Islet precursor cell (in vitro differentiated cells): ENCODE results near the gene MED9.
"Not testable (repeated sequence)": the region's sequence is repeated elsewhere in the genome, so short reads cannot be mapped to it uniquely, and the experiment has no call there.

ENCODE experiments used
- DNase-seq: peaks from one replicate; pipeline ENCODE4 v3.0.0-alpha.2; 2018

MED9 gene

DNA sequence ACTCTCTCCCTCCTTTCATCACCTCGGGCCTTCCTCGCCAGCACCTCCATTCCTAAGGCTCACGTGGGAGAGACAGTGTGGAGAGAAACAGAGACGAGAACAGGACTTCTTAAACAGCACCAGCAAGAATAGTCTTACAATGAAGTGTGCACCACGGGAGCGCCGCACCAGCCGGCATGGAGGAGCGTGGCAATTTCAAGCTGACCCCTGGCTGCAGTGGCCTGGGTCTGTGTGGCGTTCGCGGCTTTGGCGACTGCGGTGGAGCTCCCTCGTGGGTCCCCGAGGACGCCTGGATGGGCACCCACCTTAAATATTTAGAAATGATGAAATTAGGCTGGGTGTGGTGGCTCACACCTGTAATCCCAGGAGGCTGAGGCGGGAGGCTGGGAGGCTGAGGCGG lies 20.5 kb upstream of the MED9 start:
- no peak for DNase-seq

DNA sequence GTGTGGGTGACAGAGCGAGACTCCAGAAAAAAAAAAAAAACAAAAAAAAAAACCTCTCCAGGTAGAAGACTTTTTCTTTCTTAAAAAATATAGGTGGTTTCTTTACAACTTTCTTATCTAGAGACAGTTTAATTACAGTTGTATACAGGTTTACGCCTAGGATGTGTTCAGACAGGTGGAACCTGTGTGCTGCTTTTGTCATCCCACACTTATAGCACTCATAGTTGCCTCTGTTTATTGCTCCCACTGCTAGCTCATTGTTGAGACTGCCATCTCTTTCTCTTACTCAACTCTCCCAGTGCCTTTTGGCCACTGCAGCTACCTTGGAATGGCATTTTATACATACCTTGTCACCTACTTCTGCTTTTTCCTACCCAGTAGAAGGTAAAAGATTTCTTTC lies 19.1 kb upstream of the MED9 start:
- DNase-seq, result no peak

DNA sequence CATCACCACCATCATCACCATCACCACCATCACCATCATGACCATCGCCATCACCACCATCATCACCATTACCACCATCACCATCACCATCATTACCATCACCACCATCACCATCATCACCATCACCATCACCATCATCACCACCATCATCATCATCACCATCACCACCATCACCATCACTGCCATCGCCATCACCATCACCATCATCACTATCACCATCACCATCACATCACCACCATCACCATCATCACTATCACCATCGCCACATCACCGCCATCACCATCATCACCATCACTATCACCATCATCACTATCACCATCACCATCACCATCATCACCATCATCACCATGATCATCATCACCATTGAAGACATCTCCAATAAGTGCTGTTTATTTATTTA lies 16.8 kb upstream of the MED9 start:
- no peak for DNase-seq

DNA sequence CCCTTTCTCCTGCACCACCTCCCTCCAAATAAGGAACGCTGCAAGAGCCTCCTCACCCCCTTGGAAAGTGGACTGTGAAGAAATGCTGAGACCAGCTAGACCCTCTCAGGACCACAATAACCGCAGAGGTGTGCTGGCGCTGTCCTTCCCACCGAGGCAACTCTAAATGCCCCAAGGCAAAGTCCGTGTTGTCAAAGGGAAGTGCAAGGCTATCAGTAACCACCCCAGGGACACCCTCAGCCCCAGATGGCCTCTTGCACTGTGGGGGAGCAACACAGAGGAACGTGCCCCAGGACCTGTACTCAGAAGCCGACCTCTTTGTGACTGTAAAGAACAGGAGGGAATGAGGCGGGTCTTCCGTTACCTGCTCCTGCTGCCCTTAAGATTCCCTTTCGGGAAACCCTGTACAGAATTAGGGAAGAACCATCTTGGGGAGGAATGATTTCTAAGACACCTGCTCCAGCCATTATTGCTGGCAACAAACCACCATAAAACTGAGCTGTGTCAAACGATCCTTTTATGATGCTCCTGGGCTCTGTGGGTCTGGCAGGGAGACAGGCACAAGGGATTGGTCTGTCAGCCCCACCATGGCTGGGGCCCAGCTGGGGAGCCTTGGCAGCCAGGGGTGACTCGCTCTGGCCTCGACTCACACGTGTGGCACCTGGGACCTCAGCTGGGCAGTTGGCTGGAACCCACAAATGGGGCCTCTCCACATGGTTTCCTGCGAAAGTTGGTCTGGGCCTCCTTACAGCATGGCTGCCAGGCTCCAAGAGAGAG lies 14.6 kb upstream of the MED9 start:
- DNase-seq, result no peak

DNA sequence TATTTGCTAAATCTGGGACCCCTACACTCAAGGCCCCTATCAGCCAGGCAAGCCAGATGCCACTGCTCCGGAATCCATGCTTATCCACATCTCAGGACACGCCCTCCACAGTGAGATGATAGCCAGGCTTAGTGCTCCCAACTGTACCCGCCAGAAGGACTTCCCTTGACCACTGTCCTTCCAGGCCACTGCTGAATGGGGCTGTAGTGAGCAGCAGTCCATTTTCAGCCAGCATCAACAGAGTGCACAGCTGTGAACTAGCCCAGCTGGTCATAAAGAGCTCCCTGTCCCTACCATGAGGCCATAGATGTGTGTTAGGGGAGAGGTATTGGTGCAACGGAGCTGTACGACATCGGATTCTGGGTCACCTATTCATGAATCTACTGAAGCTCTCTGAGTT lies 13.0 kb upstream of the MED9 start:
- DNase-seq, result no peak

DNA sequence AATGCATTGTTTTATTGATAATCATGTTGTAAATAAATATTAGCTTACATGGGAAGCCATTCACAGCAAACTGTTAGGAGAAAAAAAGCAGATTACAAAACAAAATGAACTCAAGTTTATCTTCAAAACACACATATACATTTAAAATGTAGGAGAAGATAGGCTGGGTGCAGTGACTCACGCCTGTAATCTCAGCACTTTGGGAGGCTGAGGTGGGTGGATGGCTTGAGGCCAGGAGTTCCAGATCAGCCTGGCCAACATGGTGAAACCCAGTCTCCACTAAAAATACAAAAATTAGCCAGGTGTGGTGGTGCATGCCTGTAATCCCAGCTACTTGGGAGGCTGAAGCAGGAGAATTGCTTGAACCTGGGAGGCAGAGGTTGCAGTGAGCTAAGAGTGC lies 10.9 kb upstream of the MED9 start:
- not testable (repeated sequence) for DNase-seq

DNA sequence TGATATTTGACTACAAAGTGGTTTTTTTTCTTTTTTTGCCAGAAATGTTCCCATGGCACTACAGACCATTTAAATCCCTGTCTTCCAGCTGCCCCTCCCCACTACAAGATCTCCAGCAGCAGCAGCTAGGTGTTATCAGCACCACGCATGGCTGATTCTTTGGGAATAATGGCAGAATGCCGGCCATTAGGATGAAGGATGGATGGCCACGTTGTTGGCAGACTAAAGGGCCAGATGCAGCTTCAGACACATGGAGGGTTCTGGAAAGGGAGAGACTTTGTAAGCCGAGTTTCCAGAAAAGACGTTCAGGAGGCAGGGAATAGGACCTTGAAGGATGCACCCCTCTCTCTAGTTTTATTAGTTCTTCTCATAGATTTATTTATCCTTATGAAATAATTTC lies 10.3 kb upstream of the MED9 start:
- DNase-seq, result no peak

DNA sequence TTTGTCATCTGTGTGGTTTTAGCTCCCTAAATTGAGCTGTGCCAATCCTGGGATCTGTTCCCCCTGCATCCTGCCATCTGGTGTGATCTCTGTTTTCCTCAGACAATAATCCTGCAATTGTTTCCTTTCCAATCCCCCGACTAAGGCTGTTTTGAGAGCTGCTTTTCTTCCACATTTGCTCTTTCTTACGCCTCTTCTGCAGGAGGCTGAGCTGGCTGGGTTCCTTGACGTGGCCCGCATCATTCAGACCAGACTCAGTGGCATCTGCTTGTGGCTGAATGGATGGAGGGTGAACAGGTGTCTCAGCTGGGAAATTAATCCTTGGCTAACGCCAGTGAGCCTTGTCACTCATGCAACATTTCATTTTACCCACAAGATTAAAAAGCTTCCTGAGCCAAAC lies 9.8 kb upstream of the MED9 start:
- no peak for DNase-seq

DNA sequence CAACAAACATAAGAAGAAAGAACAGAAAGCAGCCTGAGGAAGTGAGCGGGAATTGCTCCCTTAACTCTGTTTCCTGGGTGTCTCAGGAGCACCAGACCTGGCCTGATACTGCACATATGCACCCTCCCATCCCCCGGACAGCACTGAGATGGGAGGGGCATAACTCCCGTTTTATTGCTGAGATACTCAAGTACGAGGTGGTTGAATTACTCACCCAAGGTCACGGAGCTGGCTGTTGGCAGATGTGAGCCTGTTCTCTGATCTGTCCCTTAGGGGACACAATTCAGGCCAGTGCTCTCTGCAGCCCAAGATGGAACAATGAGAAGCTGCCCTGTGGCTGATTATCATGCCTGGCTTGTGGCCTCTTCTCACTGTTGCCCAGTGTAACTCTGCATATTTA lies 9.1 kb upstream of the MED9 start:
- no peak for DNase-seq

DNA sequence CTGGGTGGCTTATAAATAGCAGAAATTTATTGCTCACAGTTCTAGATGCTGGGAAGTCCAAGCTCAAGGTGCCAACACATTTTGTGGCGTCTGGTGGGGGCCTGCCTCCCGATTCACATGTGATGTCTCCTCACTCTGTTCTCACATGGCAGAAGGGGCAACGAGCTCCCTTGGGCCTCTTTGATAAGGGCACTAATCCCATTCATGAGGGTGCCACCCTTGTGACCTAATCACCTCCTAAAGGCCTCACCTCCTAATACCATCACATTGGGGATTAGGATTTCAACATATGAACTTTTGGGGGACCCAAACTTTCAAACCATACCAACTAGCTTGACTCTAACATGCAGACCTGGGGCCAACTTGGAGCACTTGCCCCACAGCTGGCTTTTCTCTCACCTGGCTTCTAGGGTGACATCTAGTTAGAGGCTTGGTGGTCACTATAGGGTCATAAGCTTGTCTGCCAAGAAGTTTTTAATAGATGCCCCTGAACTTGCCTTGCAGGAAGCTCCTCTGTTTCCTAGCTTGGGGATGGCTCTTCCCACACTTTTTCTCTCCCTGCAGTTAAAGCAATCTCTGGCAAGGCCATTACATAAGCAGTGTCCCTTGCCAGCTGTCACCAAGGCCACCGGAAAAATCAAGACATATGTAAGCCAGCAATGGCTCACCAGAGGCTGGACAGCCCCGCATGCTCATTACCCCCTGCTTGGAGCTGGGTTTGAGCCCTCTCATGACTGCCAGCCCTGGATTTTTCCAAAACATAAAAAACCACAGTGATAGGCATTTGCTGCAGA lies 8.4 kb upstream of the MED9 start:
- no peak for DNase-seq

DNA sequence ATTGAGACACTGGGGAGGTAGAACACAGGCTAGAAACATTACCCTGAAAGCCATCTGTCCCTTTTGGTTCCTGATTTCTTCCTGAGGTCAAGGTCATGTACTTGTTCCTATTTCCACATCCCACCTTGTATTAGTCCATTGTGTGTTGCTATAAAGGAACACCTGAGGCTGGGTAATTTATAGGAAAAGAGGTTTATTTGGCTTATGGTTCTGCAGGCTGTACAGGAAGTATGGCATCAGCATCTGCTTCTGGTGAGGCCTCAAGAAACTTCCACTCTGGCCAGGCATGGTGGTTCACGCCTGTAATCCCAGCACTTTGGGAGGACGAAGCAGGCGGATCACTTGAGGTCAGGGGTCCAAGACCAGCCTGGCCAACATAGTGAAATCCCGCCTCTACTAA lies 7.4 kb upstream of the MED9 start:
- DNase-seq, result no peak

DNA sequence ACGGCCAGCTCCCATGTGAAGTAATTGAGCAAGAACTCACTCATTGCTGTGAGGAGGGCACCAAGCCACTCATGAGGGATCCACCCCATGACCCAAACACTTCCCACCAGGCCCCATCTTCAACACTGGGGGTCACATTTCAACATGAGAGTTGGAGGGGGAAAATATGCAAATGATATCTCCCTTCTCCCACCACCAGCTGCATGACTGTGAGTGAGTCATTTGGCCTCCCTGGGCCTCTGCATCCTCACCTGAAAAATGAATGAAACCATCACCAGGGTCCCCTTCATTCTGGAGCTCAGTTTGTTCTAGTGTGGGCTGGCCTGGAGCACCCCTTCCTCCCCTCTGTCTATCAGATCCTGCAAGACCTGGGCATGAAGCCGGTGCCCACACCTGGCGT lies 6.8 kb upstream of the MED9 start:
- no peak for DNase-seq

DNA sequence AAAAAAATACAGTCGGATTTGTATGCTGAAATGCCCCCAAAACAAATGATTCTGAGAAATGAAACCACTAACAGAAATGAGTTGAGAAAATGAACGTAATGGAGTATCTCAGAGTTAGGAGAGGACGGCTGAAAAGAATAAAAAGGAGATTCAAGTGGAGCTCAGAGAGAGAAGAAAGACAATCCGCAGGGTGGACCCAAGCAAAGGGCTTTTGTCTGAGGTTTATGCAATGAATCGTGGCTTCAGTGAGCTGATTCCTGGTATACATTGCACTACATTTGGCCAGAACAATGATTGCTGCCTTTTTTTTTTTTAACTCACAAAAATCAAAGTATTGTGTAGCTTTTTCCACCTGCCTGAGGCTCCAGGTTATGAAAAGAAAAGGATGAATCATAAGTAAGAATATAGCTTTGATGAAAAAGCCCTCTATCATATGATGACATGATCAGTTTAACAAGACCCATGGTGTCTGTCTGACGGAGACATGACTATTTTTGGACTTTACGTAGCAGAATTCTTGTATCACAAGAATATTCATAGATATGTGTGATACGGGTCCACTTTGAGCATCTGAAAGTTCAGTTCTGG lies 4.4 kb upstream of the MED9 start:
- no peak for DNase-seq

DNA sequence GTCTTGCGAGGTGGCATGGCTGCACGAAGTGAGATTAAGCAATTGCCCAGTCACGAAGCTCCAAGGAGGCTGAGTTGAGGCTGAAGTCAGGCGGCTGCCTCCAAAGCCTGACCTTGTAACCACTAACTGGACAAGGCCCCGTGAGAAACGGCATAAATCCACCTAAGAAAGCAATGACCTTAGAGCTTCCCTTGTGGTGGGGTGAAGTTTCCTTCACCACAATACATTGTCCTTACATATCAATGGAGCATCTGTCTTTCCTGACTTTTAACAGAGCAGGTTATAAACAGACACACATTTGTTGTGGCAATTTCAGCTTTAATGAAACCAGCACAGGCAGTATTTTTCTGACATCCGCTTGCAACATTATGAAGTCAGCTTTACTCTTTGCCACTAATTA lies 2.5 kb upstream of the MED9 start:
- DNase-seq, result no peak

DNA sequence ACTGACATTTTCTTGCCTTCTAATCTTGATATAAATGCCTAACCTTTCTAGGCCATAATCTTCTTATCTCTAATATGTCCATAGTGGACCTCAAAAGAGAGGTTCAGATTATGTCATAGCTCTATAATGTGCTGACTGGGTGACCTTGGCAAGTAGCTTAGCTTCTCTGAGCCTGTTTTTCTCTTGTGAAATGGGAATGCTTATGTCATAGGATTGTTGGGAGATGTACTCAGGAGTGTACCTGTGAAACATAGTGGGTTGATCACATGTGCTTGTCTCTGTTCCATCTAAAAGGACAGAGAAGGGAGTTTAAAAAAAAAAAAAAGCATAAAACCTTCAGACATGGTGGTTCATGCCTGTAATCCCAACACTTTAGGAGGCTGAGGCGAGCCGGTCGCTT lies 2.4 kb downstream of the MED9 start:
- DNase-seq, result no peak

DNA sequence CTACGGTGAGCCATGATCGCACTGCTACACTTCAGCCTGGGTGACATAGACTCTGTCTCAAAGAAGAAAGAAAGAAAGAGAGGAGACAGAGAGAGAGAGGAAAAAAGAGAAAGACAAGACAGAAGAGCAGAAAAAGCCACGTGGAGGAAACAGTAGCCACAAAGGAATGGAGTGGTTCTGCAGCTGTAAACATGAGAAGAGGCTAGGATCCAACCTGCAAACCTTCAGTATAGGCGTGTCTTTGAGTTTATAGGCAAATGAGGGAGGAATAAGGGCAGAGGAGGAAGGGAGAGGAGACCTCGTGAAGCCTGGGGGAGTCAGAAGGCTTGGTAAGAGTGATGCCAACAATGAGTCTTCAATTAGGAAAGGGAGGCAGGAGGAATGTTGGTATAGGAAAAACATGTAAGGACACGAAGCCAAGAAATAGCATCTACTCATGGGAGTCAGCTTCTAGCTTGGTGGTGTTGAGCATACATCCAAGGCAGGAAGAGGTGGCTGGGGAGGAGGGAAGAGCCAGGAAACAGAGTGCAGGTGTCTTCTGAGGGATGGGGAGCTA lies 3.9 kb downstream of the MED9 start:
- DNase-seq, result no peak

DNA sequence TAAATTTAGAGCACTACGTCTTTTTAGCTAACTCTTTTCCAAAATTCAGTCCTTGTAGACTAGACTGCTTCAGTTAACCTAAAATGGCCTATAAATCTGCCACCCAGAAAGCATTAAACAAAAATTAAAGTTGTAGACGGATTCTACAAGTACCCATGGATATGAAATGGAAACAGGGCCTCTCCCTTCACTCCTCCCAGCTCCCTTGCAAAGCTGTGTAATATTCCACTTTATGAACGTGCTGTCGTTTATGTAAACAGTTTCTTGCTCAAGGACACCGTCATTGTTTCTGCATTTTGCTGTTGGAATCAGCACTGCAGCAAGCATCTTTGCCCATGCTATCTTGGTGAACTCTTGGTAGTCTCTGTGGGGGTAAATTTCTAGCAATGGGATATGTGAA lies 5.1 kb downstream of the MED9 start:
- no peak for DNase-seq

DNA sequence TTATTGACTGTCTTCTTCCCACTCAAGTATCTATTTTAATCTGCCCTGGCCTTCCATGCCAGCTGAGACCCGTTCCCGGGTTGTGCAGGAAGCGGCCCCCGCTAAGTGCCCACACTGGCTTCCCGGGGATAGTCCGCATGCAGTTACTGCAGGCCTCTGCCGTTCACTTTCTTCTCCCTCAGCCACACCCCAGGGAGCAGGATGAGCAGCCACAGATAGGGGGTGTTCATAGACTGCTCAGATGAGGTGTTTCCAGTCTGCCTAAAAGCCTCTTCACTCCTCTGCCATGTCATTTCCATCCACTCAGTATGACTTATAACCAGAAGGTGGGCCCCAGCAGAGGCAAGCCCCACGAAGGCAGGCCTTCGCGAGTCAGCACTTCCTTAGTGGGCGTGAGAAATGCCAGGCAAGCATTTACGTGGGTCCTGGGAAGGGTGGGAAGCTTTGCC lies 7.7 kb downstream of the MED9 start:
- peak; percentile 50 for DNase-seq

DNA sequence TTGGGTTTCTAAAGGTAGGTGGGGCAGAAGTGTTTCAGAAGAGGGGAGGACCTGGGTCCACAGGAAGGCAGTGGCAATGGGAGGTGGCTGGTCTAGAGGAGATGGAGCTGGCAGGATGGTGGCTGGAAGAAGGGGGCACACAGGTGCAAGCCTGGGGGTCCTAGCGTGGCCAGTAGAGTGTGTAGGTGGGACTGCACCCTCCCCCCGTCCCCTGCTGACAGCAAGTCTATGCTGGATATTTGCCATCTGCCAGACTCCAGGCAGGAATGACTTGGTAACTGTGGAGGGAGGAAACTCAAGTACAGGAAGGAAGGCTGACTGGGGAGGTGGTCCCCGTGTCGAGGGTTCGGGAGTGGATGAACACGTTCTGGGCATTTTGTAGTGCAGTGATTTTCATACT lies 8.6 kb downstream of the MED9 start:
- no peak for DNase-seq

DNA sequence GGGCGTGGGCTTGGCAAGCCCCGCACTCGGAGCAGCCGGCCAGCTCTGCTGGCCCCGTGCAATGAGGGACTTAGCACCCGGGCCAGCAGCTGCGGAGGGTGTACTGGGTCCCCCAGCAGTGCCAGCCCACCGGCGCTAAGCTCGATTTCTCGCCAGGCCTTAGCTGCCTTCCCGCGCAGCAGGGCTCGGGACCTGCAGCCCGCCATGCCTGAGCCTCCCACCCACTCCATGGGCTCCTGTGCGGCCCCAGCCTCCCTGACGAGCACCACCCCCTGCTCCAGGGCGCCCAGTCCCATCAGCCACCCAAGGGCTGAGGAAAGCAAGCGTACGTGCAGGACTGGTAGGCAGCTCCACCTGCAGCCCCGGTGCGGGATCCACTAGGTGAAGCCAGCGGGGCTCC lies 9.6 kb downstream of the MED9 start:
- DNase-seq, result not testable (repeated sequence)

DNA sequence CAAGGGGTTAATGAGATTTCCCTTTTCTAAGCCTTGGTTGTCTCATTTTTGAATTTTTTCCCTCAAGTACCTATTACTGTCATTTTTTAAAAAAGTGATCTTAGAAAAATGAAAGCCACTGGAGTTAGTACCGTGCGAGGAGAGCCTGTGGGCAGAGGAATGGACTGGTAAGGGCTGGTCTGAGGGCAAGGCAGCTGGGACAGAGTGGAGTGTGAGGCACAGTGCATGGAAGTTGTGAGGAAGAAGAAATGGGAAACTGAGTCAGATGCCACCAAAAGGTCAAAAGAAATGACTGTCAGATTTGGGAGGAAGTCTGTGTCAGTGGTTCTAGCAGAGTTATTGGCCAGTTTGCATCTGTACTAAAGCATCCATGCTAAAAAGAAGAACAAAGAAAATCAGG lies 11.2 kb downstream of the MED9 start:
- DNase-seq, result no peak

DNA sequence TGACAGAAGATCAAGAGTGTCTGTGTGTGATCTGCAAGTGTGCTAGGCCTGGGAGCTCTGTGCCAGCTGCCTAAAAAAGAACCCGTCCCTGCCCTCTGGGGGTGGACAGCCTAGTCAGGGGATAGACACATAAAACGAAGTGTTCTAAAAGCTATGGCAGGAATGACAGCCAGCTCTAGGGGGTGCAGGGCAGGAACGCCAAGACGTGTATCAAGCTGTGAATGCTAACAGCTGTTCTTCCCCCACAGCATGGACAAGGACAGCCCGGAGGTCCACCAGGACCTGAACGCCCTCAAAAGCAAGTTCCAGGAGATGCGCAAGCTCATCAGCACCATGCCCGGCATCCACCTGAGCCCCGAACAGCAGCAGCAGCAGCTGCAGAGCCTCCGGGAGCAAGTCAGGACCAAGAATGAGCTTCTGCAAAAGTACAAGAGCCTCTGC lies 14.3 kb downstream of the MED9 start:
- no peak for DNase-seq

DNA sequence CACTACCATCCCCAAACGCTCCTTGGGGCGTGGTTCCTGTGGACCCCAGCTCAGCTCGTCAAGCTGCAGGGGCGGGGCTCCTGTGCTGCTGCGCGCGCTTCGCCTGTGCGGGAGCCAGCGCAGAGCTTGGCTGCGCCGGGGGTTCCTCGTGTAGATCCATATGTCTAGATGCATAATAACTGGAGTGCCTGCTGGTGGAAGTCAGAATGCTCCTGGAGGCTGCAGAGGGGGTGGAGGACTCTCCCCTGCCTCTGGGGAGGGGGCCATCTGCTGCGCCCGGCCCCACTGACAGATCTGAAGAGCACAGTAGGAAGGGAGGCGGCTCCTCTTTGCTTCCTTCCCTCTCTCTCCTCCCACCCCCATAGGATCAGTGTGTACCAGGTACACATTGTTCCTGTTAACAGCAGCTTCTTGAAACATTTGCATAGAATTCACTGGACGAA lies 14.8 kb downstream of the MED9 start:
- DNase-seq, result no peak

DNA sequence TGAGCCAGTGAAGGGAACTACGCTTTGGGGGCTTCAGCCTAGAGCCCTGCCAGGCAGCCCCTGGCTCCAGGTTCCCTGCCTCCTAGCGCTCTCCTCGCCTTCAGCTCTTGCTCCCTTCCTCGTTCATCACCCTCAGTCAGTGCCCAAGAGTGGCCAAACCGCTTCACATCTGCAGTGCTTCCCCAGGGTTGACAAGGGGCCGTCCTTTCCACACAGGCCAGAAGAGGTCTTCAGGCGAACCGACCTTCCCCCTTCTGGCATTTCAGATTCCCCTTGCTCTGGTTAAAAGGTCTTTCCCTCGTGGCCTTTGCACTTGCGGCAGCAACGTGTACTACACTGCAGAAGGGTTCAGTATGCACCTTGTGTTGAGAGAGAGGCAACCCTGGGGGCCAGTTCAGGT lies 15.3 kb downstream of the MED9 start:
- peak; percentile 60 for DNase-seq
